Measurements from ENCODE around the gene ZNF234. TPM values are rescaled to one million over a fixed set of nuclear protein-coding genes. Genes with fewer than 3 reads are reported as not detected.
"Not testable (repeated sequence)": the region's sequence is repeated elsewhere in the genome, so short reads cannot be mapped to it uniquely, and the experiment has no call there.

ZNF234 gene
- total and polyA plus RNA-seq, 11 donors, result 4.5 to 12.8 (median 9.1) TPM

- WGBS, 4 donors, result 91 to 100% (median 96%) methylated on average over 2 of the region's 2 CpGs
- H3K9me3 ChIP-seq, result peaks cover 0 to 78% (median 28%) of the 10 kb centered on the region in 12 donors
These were observed 22.4 kb downstream of the ZNF234 start for GRCh38 chr19:44163789-44164188.

GRCh38 chr19:44164327-44164672 is 22.9 kb downstream of the ZNF234 start:
- Histone ChIP-seq H3K27me3 (no peaks in the 10 kb centered on the region), H3K4me3 (peak overlapping the region in 11 of 12 donors; percentile 50 to 92 (median 75)), H3K4me1 (peaks cover 0 to 22% (median 11%) of the 10 kb centered on the region in 12 donors), H3K36me3 (peaks cover 0 to 33% (median 27%) of the 10 kb centered on the region in 9 donors), H3K9me3 (peaks cover 0 to 78% (median 25%) of the 10 kb centered on the region in 12 donors), H3K27ac (peak overlapping the region in 11 of 12 donors; percentile 56 to 91 (median 87))
- intact Hi-C loops (cut with DNase I), result loop anchor here in 8 of 10 donors (1.0 to 10.0 kb wide), 8 partner anchors 23 to 179 kb away; partner anchors contain the start of genes ZNF225 (in 7 of the 8), ZNF227 (in 2 of the 8), ZNF234 (in 2 of the 8) and ZNF155 (in 1 of the 8)
- DNase-seq (no peak), ATAC-seq (no peak)
- TF ChIP-seq POLR2A (IDR thresholded peaks at IDR 0.05), result no peak
- no peak for TF ChIP-seq CTCF (IDR thresholded peaks at IDR 0.05)
- whole genome bisulfite sequencing, 4 donors, result 57 to 75% (median 69%) methylated on average over 3 of the region's 3 CpGs

More at GRCh38 chr19:44163789-44164188, 22.4 kb downstream of the ZNF234 start:
- intact Hi-C loops (cut with DNase I), result loop anchor here in 8 of 10 donors (1.0 to 10.0 kb wide), 8 partner anchors 22 to 179 kb away; partner anchors contain the start of genes ZNF225 (in 7 of the 8), ZNF227 (in 2 of the 8), ZNF234 (in 2 of the 8) and ZNF155 (in 1 of the 8)
- Histone ChIP-seq H3K27ac (no peak overlapping the region), H3K4me1 (peaks cover 0 to 22% (median 11%) of the 10 kb centered on the region in 12 donors), H3K27me3 (no peaks in the 10 kb centered on the region), H3K36me3 (peaks cover 0 to 28% (median 23%) of the 10 kb centered on the region in 9 donors), H3K4me3 (no peak overlapping the region)
- ATAC-seq, result no peak
- no peak for DNase-seq
- TF ChIP-seq CTCF (IDR thresholded peaks at IDR 0.05) (no peak), POLR2A (IDR thresholded peaks at IDR 0.05) (no peak)

DNA sequence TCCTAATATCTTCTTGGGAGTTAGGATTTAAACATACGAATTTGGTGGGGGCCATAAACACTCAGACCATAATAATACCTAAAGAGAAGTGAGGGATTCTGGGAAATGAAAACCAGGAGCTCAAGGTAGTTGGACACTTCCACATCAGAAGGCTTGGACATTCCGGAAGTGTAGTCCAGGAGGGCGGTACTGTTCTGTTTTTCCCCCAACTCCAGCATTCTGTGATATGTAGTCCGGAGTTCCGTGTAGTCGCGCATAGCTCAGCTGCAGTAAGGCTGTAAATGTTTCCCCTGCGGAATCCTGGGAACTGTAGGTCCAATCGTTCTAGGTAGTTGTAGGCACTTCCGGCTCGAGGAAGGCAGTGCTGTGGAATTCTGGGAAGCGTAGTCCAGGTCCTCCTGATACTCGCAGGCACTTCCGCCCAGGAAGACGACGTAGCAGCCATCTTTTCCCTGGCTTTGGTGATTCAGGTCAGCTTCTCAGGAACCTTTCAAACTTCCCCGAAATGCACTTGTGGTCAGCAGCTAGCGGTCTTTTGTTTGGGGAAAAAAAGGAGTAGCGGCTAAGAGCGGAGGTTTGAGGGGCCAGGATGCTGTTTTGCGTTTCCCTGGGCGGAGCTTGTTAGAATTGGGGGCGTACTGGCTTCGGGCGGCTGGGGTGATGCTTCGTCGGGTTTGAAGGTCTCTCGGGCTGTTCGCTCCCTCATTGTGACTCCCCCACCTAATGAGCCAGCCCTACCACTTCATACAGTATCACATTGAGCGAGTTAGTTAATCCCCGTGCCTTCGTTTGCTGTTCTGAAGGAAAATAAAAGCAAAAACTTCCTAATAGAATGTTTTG is 23.5 kb downstream of the ZNF234 start, which contains the start of gene ZNF226:
ZNF226 (plus strand) TSS at position 428 of the 840 bp plus-strand sequence. CDS start 4,981 bp downstream, outside the sequence.
- 0 to 1% (median 0%) methylated on average over 29 to 32 of the region's 32 CpGs for WGBS, 4 donors
- H3K27me3 ChIP-seq, result no peaks in the 10 kb centered on the region
- H3K4me3 ChIP-seq, result peak within 1 kb of the TSS; percentile 50 to 92 (median 73)
- DNase-seq, result peak; percentile 88 to 94 (median 93)
- peak; percentile 99 to 100 (median 100) for ATAC-seq
- intact Hi-C loops (cut with DNase I), result loop anchor here in 8 of 10 donors (1.0 to 10.0 kb wide), 11 partner anchors 24 to 180 kb away; partner anchors contain the start of genes ZNF225 (in 7 of the 8), ZNF227 (in 3 of the 8), ZNF234 (in 2 of the 8) and ZNF155 (in 1 of the 8)
- peaks cover 0 to 22% (median 11%) of the 10 kb centered on the region in 12 donors for H3K4me1 ChIP-seq
- peaks cover 0 to 75% (median 23%) of the 10 kb centered on the region in 12 donors for H3K9me3 ChIP-seq
- no peak for TF ChIP-seq CTCF (IDR thresholded peaks at IDR 0.05)
- TF ChIP-seq POLR2A (IDR thresholded peaks at IDR 0.05), result peak in 1 of 2 donors; percentile 76
- peak within 1 kb of the TSS; percentile 59 to 91 (median 88) for H3K27ac ChIP-seq
- H3K36me3 ChIP-seq, result peaks cover 0 to 39% (median 33%) of the 10 kb centered on the region in 9 donors

- DNase-seq; intact Hi-C loops (cut with DNase I); H3K4me3 ChIP-seq; H3K27me3 ChIP-seq; ATAC-seq; H3K27ac ChIP-seq: not testable (repeated sequence)
- H3K4me1 ChIP-seq, result peaks cover 0 to 18% (median 9%) of the 10 kb centered on the region in 12 donors
- peaks cover 0 to 89% (median 42%) of the 10 kb centered on the region in 12 donors for H3K9me3 ChIP-seq
- 90 to 100% (median 97%) methylated on average over 6 of the region's 6 CpGs for WGBS, 4 donors
- H3K36me3 ChIP-seq, result peaks cover 13 to 96% (median 91%) of the 10 kb centered on the region in 9 donors
These were observed 29.3 kb downstream of the ZNF234 start for GRCh38 chr19:44170660-44171059.

All from heart left ventricle (tissue), 16 donors.